Stimulated activated CD4-positive, alpha-beta T cell treated with anti-CD3 and anti-CD28 coated beads, Interleukin-4, amount 100 ng/mL, for 1 hour (primary cell): Measurements from ENCODE around the gene PLPPR2.
"Not testable (repeated sequence)": the region's sequence is repeated elsewhere in the genome, so short reads cannot be mapped to it uniquely, and the experiment has no call there.

Source experiments
- DNase-seq: peaks from one replicate; pipeline ENCODE4 v3.0.0-alpha.2; 2020

Gene PLPPR2

GRCh38 chr19:11404588-11405222, 49.5 kb downstream of the PLPPR2 start:
- DNase-seq: no peak

GRCh38 chr19:11405846-11406643, 50.8 kb downstream of the PLPPR2 start:
- DNase-seq: peak; percentile 44

DNA sequence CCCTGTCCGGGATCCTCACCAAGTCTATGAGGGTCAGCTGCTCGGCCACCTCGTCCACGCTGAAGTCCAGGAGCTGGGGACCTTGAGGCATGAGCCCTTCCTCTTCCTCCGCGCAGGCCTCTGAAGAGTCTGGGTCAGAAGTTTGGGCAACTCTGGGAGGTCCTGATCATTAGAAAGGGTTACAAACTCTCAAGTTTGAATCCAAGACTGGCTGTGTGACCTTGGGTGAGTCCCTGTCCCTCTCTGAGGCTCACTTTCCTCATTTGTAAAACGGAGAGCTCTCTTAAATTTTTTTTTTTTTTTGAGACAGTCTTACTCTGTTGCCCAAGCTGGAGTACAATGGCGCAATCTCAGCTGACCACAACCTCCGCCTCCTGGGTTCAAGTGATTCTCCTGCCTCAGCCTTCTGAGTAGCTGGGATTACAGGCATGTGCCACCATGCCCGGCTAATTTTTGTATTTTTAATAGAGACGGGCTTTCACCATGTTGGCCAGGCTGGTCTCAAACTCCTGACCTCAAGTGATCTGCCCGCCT, 51.5 kb downstream of the PLPPR2 start:
- DNase-seq: not testable (repeated sequence)

DNA sequence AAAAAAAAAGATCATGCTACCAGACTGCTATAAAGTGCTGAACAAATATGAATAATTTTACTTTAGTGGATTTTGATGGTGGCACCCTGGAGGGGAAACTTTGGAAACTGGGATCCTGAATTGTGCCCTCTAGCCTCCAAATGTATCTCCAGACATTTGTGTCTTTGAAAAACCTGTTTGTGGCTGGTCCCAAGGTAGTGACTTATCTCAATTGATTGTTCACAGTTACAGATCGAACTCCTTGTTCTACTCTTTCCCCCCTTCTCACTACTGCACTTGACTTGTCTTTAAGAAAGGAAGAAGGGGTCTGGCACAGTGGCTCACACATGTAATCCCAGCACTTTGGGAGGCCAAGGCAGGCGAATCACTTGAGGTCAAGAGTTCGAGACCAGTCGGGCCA, 53.4 kb downstream of the PLPPR2 start:
- no peak for DNase-seq

- no peak for DNase-seq
Measured at GRCh38 chr19:11410682-11411081, 55.5 kb downstream of the PLPPR2 start.

DNA sequence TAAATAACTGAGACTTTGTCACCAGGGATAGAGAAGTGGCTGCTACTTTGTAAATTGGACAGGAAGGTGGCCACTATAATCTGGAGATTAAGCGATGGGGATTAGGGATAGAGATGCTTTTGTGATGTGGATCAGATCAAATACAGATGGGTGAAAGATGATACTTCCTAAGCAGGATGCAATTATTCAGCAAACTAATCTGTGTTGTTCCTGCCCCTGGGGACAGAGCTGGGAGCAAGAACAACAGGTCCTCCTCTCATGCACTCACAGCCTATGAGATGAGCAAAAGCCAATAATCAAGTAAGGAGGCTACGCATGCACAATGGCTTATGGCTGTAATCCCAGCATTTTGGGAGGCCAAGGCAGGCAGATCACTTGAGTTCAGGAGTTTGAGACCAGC, 59.3 kb downstream of the PLPPR2 start:
- DNase-seq: no peak
